GM18511 (cell line): ENCODE data around the gene PJA1.

ENCODE experiments used
- ATAC-seq: cut with Tn5 transposase; IDR thresholded peaks from one replicate; pipeline ENCODE4 v1.9.1; 2021; ENCODE audit warnings: mild to moderate bottlenecking, moderate library complexity; ENCODE audit not compliant: unreplicated experiment

Gene PJA1

GRCh38 chrX:69116077-69116476 is 49.2 kb downstream of the PJA1 start:
- no peak for ATAC-seq

- no peak for ATAC-seq
These were observed 51.5 kb downstream of the PJA1 start for GRCh38 chrX:69113723-69114122.
